GM10248 (cell line): ENCODE measurements around the gene HMGN3.

Experiments
- CTCF ChIA-PET: fragments of 300-600 bp; sonication (Branson Sonifier 250); formaldehyde crosslinking; extraction: SDS; loops from one replicate; lab custom pipeline; 2021; ENCODE audit warnings: antibody characterized with exemption; lab: Yijun Ruan, JAX
- POLR2A ChIA-PET: fragments of 350-650 bp; sonication (Branson Sonifier 250); formaldehyde crosslinking; extraction: SDS; loops from one replicate; lab custom pipeline; 2020; ENCODE audit warnings: antibody characterized with exemption; lab: Yijun Ruan, JAX
- DNase-seq: peaks from one replicate; pipeline ENCODE4 v3.0.0; 2012; ENCODE audit errors: extremely low spot score
- CTCF ChIP-seq: IDR thresholded peaks from 2 replicates; pipeline ENCODE4 v1.5.1; 2012; ENCODE audit warnings: mild to moderate bottlenecking, low read depth; ENCODE audit errors: extremely low read depth, missing control alignments, control extremely low read depth

Gene HMGN3

GRCh38 chr6:79184641-79185040 lies 49.8 kb downstream of the HMGN3 start:
- ChIA-PET POLR2A (no interaction called here), CTCF (no interaction called here)

GRCh38 chr6:79184086-79184485 lies 50.4 kb downstream of the HMGN3 start:
- POLR2A ChIA-PET, result no interaction called here
- CTCF ChIA-PET, result interaction anchor here (0.8 kb wide), 1 partner anchor 40 kb away, joined by 3 read pairs; no protein-coding TSS in a partner anchor
- TF ChIP-seq CTCF, result no peak
- DNase-seq, result no peak

More at GRCh38 chr6:79184641-79185040, 49.8 kb downstream of the HMGN3 start:
- DNase-seq, result no peak
- TF ChIP-seq CTCF, result no peak

GRCh38 chr6:79180052-79180451 lies 54.4 kb downstream of the HMGN3 start:
- ChIA-PET CTCF (interaction anchor here (0.9 to 1.5 kb wide), 2 partner anchors 9 to 13 kb away, joined by 3 read pairs; no protein-coding TSS in a partner anchor), POLR2A (no interaction called here)
- no peak for DNase-seq
- no peak for TF ChIP-seq CTCF

GRCh38 chr6:79173378-79173777 lies 61.1 kb downstream of the HMGN3 start:
- TF ChIP-seq CTCF, result no peak
- DNase-seq, result no peak
- POLR2A ChIA-PET, result no interaction called here
- CTCF ChIA-PET, result interaction anchor here (1.4 kb wide), 1 partner anchor 24 kb away, joined by 3 read pairs; no protein-coding TSS in a partner anchor

GRCh38 chr6:79170959-79171358 lies 63.5 kb downstream of the HMGN3 start:
- ChIA-PET POLR2A (no interaction called here), CTCF (no interaction called here)
- TF ChIP-seq CTCF, result no peak
- no peak for DNase-seq

- TF ChIP-seq CTCF, result no peak
- CTCF ChIA-PET, result no interaction called here
- POLR2A ChIA-PET, result no interaction called here
- no peak for DNase-seq
Observed at GRCh38 chr6:79170431-79170830, 64.1 kb downstream of the HMGN3 start.

- POLR2A ChIA-PET, result no interaction called here
- TF ChIP-seq CTCF, result no peak
- CTCF ChIA-PET, result no interaction called here
Observed at GRCh38 chr6:79168695-79168980, 65.8 kb downstream of the HMGN3 start.

More at GRCh38 chr6:79168695-79168980, 65.8 kb downstream of the HMGN3 start:
- DNase-seq, result no peak
